Activated T-helper 1 cell treated with anti-CD3 and anti-CD28 coated beads, Interleukin-12 subunit alpha, Interleukin-12 subunit beta, Interleukin-2, Interleukin-4 antibody, amounts not matched to agents 30 ng/mL and 10 ng/mL and 1 ng/mL, durations not matched to agents 14 hours and 24 hours and 36 hours (primary cell): ENCODE results near the gene AKT2. TPM values are rescaled to one million over a fixed set of nuclear protein-coding genes. Genes with fewer than 3 reads are reported as not detected.
A peak's percentile ranks its signal among the peaks of the same experiment; 100 is the strongest.
"Not testable (repeated sequence)": the region's sequence is repeated elsewhere in the genome, so short reads cannot be mapped to it uniquely, and the experiment has no call there.

ENCODE experiments used
- DNase-seq: peaks from one replicate; pipeline ENCODE4 v3.0.0; 2021; ENCODE audit warnings: low spot score
- H3K27ac Mint-ChIP-seq: one replicate; pipeline ENCODE4 v1.8.0; 2021; ENCODE audit warnings: mild to moderate bottlenecking, mixed read lengths
- H3K27me3 Mint-ChIP-seq: one replicate; pipeline ENCODE4 v1.8.0; 2022; ENCODE audit warnings: mild to moderate bottlenecking, moderate library complexity, mixed read lengths; ENCODE audit not compliant: insufficient read depth
- H3K36me3 Mint-ChIP-seq: one replicate; pipeline ENCODE4 v1.8.0; 2021; ENCODE audit warnings: low read depth, mixed read lengths
- H3K4me1 Mint-ChIP-seq: one replicate; pipeline ENCODE4 v1.8.0; 2021; ENCODE audit warnings: low read depth, mixed read lengths
- H3K4me3 Mint-ChIP-seq: one replicate; pipeline ENCODE4 v1.8.0; 2021; ENCODE audit warnings: mild to moderate bottlenecking, moderate library complexity, mixed read lengths
- H3K9me3 Mint-ChIP-seq: one replicate; pipeline ENCODE4 v1.8.0; 2021; ENCODE audit warnings: mixed read lengths
- intact Hi-C: fragments of 100-400 bp; cut with micrococcal nuclease; formaldehyde crosslinking; loops from one replicate; pipeline ENCODE4 v1.15.1; 2024
- total RNA-seq: library from RNA; stranded (reverse); gene quantifications from 2 replicates; pipeline ENCODE4 v1.2.3, GENCODE V29; 2022

Gene AKT2
- 160 and 170 TPM in 2 replicates for total RNA-seq

DNA sequence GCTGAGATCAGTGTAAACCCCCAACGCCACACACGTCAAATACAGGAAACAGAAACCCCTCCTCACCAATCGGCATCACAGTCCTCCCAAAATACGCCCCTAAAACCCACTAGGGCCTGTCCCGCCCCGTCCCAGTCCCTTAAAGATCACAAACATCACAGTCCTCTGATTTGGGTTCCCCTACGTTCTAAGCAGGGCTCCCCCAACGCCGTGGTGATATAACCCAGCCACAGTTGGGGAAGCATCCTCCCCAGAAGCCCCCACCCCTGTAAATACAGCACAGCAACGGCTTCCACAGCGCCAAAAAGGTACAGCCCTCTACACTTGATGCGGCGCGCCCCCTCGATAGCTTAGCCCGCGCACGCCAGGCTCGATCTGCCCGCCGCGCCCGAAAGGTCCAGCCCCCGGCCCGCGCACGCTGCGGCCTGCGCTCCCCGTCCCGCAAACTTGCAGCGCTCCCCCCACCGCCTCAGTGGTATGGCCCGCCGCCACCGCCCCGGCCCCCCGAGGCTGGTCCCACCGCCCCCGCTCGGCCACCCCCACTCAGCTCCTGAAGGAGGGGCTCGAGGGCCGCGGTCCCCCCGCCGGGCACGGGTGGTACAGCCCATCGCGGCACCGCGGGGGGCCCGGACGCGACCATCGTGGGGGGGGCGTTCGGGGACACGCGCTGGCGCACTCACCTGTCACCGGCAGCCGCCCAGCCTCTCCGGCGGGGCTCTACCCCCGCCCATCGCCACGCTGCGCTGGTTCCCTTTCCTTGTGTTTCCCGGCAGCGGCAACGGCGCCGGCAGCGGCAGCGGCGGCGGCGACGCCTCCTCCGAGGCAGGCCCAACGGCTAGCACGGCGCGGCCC is at the start of gene AKT2:
AKT2 (minus strand) TSS at position 845 of the 852 bp plus-strand sequence. CDS start 20,078 bp downstream, outside the sequence.
- DNase-seq: peak; percentile 53
- Mint-ChIP-seq H3K27ac (peak within 1 kb of the TSS; percentile 98), H3K36me3 (peaks cover 6% of the 10 kb centered on the region), H3K27me3 (no peaks in the 10 kb centered on the region), H3K4me3 (peak within 1 kb of the TSS; percentile 91), H3K4me1 (peaks cover 41% of the 10 kb centered on the region), H3K9me3 (no peaks in the 10 kb centered on the region)
- intact Hi-C loops: loop anchor here (1.0 to 10.0 kb wide), 13 partner anchors 64 to 978 kb away; partner anchors contain the start of genes ACTMAP, BLVRB, C19orf47 and COQ8B

DNA sequence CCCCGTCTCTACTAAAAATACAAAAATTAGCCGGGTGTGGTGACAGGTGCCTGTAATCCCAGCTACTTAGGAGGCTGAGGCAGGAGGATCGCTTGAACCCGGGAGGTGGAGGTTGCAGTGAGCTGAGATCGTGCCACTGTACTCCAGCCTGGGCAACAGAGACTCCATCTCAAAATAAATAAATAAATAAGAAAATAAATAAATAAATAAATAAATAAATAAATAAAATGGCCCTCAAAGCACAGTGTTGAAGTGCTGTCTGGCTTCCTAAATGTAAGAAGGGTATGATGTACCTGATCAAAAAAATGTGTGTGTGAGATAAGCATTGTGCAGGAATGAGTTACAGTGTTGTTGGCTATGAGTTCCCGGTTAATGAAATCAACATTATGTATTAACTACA is 47.9 kb upstream of the AKT2 start:
- H3K36me3 Mint-ChIP-seq: peaks cover 26% of the 10 kb centered on the region
- H3K9me3 Mint-ChIP-seq: not testable (repeated sequence)

DNA sequence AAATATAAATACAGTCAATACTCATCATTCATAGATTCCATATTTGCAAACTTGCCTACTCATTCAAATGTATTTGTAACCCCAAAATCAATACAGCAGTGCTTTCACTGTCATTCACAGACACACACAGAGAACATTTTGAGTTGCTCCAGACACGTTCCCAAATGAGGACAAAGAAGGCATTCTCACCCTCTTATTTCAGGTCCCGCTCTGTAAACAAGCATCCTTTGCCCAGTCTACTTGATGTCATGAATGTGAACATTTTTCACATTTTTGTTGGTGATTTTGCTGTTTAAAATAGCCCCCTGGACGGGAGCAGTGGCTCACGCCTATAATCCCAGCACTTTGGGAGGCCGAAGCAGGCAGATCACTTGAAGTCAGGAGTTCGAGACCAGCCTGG is 47.5 kb upstream of the AKT2 start:
- Mint-ChIP-seq H3K27me3 (no peaks in the 10 kb centered on the region), H3K27ac (no peak overlapping the region), H3K4me1 (peaks cover 6% of the 10 kb centered on the region), H3K9me3 (no peaks in the 10 kb centered on the region), H3K36me3 (peaks cover 26% of the 10 kb centered on the region), H3K4me3 (no peak overlapping the region)
- intact Hi-C loops: no loop called here
- DNase-seq: no peak

More for the DNA sequence above, 47.9 kb upstream of the AKT2 start:
- H3K27ac Mint-ChIP-seq, intact Hi-C loops, H3K4me3 Mint-ChIP-seq, H3K4me1 Mint-ChIP-seq, DNase-seq, H3K27me3 Mint-ChIP-seq: not testable (repeated sequence)

DNA sequence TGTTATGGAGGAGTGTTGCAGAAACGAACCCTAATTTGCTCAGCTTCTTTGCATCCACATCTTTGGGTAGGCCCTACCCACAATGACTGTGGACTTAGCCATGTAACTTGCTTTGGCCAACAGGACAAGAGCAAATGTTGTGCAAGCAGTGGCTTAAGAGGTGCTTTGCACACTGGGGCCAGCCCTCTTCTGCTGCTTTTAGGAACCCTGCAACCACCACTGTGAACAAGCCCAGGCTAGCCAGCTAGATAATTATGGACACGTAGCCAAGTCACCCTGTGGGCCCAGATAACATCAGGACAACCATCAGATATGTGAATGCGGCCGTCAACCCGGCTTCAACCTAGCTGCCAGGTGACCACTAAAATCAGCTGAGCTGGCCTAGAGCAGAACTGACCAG is 45.9 kb upstream of the AKT2 start:
- intact Hi-C loops: no loop called here
- DNase-seq: no peak
- Mint-ChIP-seq H3K27ac (no peak overlapping the region), H3K9me3 (no peaks in the 10 kb centered on the region), H3K27me3 (no peaks in the 10 kb centered on the region), H3K4me3 (no peak overlapping the region), H3K4me1 (peaks cover 6% of the 10 kb centered on the region), H3K36me3 (peaks cover 27% of the 10 kb centered on the region)

DNA sequence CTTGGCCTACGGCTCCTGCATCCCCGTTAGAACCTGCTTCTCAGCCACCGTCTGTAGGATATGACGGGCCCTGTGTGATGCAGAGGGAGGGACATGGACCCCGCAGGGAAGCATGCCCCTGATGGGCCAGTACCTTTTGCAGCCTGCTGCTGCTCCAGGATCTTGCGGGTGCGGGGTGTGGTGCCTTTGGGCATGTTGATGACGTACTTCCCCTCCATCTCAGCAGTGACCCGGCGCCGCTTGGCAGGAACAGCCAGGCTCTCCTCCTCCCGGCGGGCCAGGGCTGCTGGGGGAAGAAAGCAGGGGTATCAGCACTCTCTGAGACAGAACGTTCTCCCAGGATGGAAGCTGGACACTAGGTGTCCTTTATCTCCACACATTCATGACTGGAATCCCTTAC is 41.1 kb upstream of the AKT2 start:
- H3K4me1 Mint-ChIP-seq: peaks cover 6% of the 10 kb centered on the region
- H3K9me3 Mint-ChIP-seq: no peaks in the 10 kb centered on the region
- intact Hi-C loops: no loop called here

DNA sequence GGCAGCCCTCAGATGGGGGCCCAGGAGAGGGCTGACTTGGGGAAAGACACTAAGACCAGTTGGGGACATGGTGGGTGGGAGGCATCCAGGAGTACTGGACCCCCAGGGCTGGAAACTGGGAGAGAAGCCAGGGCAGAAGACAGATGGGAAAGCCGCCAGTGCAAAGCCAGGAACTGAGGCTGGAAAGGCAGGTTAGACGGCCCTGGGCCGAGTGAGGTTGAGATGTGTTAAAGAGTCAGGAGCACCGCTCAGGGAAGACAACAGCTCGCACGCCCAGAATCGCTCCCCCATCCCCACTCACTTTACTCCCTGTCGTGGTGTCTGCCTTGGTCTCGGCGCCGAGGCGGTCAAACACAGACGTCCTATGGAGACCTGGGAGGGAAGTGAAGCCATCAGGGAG is 38.6 kb upstream of the AKT2 start:
- intact Hi-C loops: no loop called here
- Mint-ChIP-seq H3K27ac (no peak overlapping the region), H3K36me3 (peaks cover 28% of the 10 kb centered on the region), H3K9me3 (no peaks in the 10 kb centered on the region), H3K4me3 (no peak overlapping the region), H3K4me1 (no peaks in the 10 kb centered on the region), H3K27me3 (no peaks in the 10 kb centered on the region)
- no peak for DNase-seq

More for the DNA sequence above, 41.1 kb upstream of the AKT2 start:
- Mint-ChIP-seq H3K27ac (no peak overlapping the region), H3K36me3 (peaks cover 36% of the 10 kb centered on the region), H3K27me3 (no peaks in the 10 kb centered on the region), H3K4me3 (no peak overlapping the region)
- no peak for DNase-seq

DNA sequence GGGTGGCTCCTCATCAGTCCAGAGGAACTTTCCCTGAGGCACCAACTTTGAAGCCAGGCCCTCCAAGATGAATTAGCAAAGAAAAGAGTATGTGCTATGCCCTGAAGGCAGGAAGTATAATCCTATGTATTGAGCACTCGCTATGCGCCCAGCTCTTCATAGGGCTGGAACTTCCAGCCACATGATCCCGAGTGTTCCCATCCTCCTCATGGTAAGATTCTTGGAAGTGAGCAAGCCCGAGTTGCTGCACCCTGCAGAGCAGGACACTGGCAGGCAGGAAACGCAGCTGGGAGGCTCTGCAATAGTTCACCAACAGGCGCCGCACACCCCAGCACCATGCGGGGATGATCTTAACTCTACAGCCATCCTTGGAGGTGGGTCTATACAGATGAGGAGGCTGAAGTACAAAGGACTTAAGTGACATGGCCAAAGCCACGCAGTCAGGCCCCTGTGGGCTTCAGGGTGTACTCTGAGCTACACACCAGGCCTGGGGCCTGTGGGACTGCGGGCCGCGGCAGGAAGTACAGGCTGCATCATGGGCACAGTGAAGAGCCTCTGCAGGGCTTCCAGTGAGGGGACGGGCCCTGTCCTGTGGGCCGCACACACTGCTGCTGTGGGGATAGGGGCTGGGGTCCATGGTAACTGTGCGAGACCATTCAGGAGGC is 37.9 kb upstream of the AKT2 start:
- Mint-ChIP-seq H3K27me3 (no peaks in the 10 kb centered on the region), H3K4me1 (no peaks in the 10 kb centered on the region), H3K27ac (no peak overlapping the region), H3K36me3 (peaks cover 25% of the 10 kb centered on the region), H3K4me3 (no peak overlapping the region), H3K9me3 (no peaks in the 10 kb centered on the region)
- DNase-seq: no peak
- intact Hi-C loops: no loop called here

DNA sequence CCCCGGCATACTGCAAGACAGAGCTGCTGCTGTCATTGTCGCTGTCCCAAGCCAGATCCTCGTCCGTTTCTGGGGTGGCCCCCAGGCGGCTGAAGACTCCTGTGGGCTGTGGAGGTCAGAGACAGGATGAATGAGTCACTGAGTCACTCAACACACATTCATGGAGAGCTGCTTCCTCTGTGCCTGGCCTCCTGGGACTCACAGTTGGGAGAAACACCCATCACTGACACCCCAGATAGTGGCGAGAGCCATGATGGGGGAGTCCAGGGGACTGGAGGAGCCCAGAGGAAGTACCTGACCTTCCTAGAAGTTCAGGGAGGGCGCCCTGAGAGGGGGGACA is 37.1 kb upstream of the AKT2 start:
- intact Hi-C loops: no loop called here
- no peaks in the 10 kb centered on the region for H3K27me3 Mint-ChIP-seq
- no peak for DNase-seq
- no peaks in the 10 kb centered on the region for H3K9me3 Mint-ChIP-seq
- no peak overlapping the region for H3K27ac Mint-ChIP-seq
- H3K36me3 Mint-ChIP-seq: peaks cover 27% of the 10 kb centered on the region
- H3K4me1 Mint-ChIP-seq: no peaks in the 10 kb centered on the region
- H3K4me3 Mint-ChIP-seq: no peak overlapping the region

DNA sequence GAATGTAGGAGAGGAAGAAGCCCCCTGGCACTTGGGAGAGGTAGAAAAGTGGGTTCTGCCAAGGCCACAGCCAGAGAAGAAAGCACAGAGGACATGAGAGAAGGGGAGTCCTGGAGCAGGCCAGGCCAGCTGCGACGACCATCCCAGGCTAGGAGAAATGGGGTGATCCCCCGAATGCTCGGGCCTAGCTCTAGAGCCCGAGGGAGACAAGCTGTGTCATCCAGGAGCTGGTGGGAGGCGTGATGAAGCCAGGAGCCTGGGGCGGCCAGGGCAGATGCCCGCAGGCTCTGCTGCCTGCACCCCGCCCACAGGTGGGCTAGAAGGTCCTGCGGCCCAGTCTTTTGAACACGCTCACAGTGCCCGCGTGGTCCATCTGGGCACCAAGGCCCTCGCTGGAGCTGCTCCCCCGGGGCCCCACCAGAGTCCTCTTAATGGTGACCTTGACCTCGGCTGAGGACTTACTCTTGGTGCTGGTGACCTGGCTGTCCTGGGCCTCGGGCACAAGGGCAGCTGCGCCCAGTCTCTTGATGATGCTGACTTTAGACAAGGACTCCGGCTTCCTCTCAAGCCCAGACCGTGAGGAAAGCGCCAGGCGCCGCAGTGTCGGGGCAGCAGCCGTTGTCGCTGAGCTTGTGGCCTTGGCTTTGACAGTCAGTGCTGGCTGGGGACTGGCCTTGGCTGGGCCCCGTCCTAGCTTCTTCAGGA is 36.6 kb upstream of the AKT2 start:
- H3K36me3 Mint-ChIP-seq: peaks cover 27% of the 10 kb centered on the region
- intact Hi-C loops: no loop called here
- no peaks in the 10 kb centered on the region for H3K9me3 Mint-ChIP-seq
- no peak for DNase-seq
- H3K4me1 Mint-ChIP-seq: no peaks in the 10 kb centered on the region
- H3K27ac Mint-ChIP-seq: no peak overlapping the region
- H3K4me3 Mint-ChIP-seq: no peak overlapping the region
- no peaks in the 10 kb centered on the region for H3K27me3 Mint-ChIP-seq

DNA sequence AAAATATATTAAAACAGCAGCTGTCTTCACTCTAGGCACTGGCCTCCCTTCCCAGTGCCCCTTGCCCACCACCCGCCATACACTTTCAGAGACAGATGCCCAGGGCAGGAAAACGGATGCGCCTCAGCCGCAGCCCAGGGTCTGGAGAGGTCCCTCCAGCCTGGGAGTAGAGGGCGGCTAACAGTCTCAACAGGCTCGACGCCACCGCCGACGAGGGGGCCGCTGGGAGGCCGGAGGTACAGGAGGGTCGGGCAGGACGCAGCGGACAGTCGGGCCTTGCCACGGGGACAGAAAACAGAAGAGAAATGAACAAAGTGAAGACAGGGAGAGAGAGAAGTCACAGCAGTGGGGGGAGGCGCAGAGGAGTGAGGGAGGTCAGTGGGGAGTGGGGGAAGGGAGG is 35.9 kb upstream of the AKT2 start:
- Mint-ChIP-seq H3K9me3 (no peaks in the 10 kb centered on the region), H3K27me3 (no peaks in the 10 kb centered on the region), H3K27ac (no peak overlapping the region), H3K36me3 (peaks cover 26% of the 10 kb centered on the region), H3K4me1 (no peaks in the 10 kb centered on the region), H3K4me3 (no peak overlapping the region)
- intact Hi-C loops: no loop called here
- DNase-seq: no peak

DNA sequence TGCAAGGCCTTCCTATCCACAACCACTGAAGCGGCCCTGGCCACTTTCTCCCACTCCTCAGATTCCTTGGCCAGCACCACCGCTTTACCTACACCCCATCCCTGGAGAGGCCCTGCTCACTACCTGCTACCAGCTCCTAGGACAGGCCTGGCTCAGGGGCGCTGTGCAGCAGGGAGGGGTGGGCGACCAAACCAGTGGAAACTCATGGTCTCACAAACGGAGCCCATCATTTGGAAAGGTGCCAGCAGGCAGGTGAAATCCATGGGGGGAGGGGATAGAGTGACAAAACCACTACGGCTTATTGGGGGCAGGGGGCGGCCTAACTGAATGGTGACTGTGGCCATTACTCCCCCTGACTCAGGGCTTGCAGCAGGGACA is 35.4 kb upstream of the AKT2 start:
- intact Hi-C loops: no loop called here
- no peaks in the 10 kb centered on the region for H3K9me3 Mint-ChIP-seq
- DNase-seq: no peak
- no peak overlapping the region for H3K4me3 Mint-ChIP-seq
- H3K4me1 Mint-ChIP-seq: no peaks in the 10 kb centered on the region
- no peaks in the 10 kb centered on the region for H3K27me3 Mint-ChIP-seq
- H3K36me3 Mint-ChIP-seq: peaks cover 22% of the 10 kb centered on the region
- H3K27ac Mint-ChIP-seq: peak overlapping the region; percentile 59

DNA sequence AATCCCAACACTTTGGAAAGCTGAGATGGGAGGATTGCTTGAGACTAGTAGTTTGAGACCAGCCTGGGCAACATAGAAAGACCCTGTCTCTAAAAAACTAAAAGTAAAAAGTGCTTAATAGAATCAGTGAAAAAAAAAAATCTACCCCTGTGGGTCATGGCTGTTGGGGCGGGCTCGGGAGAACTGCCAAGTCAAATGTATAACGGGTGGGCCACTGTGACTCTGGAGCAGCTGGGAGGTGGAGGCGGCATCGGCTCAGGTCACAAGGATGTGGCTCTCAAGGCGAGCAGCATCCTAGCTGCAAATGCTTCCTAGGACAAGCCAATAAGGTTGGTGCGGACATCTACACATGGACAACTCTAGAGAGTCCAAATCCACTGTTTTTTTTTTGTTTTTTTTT is 32.2 kb upstream of the AKT2 start:
- intact Hi-C loops: no loop called here
- H3K27ac Mint-ChIP-seq: no peak overlapping the region
- DNase-seq: no peak
- peaks cover 9% of the 10 kb centered on the region for H3K36me3 Mint-ChIP-seq
- no peak overlapping the region for H3K4me3 Mint-ChIP-seq
- H3K27me3 Mint-ChIP-seq: no peaks in the 10 kb centered on the region
- H3K9me3 Mint-ChIP-seq: no peaks in the 10 kb centered on the region
- no peaks in the 10 kb centered on the region for H3K4me1 Mint-ChIP-seq
